HG03378 (cell line): ENCODE measurements around the gene SLC4A2.

ENCODE experiments used
- ATAC-seq: cut with Tn5 transposase; IDR thresholded peaks from one replicate; pipeline ENCODE4 v1.9.1; 2021; ENCODE audit warnings: mild to moderate bottlenecking, moderate library complexity; ENCODE audit not compliant: unreplicated experiment

The SLC4A2 gene

GRCh38 chr7:151045262-151045661 is 14.1 kb upstream of the SLC4A2 start:
- no peak for ATAC-seq

GRCh38 chr7:151045967-151046366 is 13.4 kb upstream of the SLC4A2 start:
- no peak for ATAC-seq

DNA sequence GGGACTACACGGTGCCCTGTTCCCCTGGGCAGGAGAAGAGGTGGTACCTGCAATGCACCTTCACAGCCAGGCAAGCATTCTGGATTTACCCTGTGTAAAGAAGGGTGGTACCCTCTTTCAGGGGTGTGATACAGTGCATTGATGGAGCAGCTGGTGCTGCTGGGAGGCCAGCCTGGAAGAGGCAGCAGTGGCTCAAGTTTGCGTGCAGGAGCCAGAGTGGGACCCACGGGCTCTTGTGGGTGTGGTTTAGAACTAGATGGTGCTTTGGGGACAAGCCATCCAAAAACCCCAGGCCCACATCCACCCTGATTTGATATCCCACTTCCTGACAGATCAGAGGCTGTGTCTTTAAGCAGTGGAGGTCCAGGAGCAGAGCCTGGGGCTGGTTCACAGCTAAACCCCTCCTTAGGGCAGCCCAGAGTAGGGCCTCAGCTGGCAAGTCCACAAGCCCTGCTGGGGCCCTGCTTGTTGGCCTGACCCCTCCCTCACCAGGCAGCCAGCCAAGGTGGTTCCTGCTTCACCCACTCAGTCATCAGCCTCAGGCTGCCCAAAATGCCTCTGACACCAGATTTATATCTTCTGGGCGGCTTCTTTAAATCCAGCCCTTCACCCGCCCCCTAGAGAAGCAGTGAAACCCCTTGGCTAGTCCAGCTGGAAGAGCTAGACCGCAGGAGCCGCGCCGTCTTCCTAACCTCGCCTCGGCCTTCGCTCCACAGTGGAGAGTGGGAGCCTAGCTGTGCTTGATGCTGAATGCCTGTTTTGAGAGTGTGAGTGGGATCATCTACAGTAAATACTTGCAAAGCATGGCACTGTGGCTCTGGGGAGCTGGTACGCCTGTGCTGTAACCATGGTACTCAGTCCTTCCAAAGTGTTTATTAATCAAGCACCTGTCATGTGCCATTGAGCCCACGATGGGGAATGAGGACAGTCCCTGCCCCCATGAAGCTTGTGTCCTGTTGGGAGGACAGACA is 12.5 kb upstream of the SLC4A2 start:
- no peak for ATAC-seq

DNA sequence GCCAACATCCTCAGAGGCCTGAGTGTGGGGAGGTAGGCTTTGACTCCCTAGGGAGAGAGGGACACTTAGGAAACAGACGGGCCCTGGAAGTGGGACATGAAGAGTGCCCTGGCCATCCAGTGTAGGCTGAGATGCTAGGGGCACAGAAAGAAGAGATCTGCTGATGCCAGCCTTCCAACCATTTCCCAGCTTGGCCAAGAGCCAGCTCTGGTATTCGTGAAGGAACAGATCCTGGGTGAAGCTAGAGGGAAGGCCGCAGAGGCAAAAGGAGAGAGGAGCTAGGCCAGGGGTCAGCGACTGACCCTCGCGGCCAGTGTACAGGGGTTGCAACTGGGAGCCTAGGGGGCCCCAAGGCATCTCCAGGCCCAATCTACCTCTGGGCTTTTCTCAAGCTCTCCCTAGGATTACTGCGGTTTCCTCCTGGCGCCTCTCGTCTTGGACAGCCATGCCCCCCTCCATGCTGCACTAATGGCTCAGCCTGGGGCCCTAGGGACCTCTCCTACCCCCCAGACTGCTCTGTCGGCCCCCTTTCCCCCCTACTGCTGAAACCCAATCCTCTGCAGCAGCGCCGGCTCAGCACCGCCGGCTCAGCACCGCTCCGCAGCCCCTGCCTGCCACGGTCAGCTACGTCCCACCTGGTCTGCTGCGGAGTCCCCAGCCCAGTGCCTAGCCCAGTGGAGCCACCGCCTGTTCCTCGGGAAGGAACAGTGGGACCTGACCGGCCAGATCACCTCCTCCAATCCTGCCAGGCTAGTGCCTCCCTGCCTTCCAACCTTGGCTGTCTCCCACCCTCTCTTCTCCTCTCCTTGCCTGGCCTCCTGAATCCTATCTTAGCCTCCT is 11.2 kb upstream of the SLC4A2 start, which contains the start of gene ASIC3:
Gene ASIC3 (plus strand): TSS at position 556 of the 840 bp plus-strand sequence. CDS start 355 bp downstream, outside the sequence.
- ATAC-seq: no peak

DNA sequence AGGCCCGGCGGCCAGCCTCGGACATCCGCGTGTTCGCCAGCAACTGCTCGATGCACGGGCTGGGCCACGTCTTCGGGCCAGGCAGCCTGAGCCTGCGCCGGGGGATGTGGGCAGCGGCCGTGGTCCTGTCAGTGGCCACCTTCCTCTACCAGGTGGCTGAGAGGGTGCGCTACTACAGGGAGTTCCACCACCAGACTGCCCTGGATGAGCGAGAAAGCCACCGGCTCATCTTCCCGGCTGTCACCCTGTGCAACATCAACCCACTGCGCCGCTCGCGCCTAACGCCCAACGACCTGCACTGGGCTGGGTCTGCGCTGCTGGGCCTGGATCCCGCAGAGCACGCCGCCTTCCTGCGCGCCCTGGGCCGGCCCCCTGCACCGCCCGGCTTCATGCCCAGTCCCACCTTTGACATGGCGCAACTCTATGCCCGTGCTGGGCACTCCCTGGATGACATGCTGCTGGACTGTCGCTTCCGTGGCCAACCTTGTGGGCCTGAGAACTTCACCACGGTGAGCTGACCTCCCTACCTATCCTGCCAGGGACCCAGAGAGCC is 10.4 kb upstream of the SLC4A2 start:
- no peak for ATAC-seq

DNA sequence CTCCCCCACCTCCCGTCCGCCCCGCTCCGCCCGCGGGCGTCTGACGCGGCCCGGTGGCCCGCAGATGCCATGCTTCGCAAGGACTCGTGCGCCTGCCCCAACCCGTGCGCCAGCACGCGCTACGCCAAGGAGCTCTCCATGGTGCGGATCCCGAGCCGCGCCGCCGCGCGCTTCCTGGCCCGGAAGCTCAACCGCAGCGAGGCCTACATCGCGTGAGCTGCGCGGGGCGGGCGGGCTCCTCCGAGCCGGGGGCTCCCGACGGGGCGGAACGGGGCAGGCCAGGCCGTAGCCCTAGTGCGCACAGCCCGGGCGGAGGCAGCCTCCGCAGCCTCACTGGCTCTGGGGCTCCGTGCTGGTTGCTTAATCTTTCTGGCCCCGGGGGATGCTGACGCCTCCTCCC is 8.3 kb upstream of the SLC4A2 start:
- ATAC-seq: no peak

- no peak for ATAC-seq
Measured at GRCh38 chr7:151053096-151053495, 6.3 kb upstream of the SLC4A2 start.

DNA sequence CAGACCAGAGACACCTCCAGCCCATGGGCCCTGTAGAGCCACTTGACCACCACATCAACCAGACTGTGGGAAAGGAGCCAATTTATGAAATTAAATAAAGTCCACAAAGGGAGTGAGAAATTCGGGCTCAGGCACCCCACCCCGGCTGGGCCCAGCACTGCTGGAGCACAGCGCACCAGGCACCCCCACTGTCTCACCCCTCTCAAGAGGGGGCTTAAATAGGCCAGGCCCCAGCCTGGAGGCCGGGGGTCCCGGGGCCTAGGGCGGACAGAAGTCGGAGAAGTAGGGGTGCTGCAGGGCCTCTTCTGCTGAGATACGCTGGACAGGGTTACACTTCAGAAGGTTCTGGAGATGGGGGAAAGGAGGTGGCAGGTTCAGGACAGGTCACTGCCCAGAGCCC is 5.6 kb upstream of the SLC4A2 start:
- no peak for ATAC-seq

DNA sequence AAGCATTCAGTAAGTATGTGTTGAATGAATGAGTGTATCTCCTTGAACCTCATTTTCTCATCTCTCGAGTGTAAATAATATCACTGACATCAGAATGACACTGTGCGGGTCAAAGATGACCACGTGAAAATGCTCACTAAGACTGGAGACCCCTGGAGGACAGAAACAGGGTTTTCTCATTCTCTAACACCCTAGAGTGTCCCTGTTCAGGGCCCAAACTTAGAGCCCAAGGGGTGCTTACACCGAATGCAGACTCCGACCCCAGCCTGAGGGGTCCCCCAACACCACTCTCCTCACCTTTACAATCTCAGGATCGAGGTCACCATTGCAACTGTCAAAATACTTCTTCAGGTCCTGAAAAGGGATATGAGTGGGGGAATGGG is 3.1 kb upstream of the SLC4A2 start:
- ATAC-seq: no peak

- no peak for ATAC-seq
Measured at GRCh38 chr7:151056666-151057505, 2.5 kb upstream of the SLC4A2 start.

DNA sequence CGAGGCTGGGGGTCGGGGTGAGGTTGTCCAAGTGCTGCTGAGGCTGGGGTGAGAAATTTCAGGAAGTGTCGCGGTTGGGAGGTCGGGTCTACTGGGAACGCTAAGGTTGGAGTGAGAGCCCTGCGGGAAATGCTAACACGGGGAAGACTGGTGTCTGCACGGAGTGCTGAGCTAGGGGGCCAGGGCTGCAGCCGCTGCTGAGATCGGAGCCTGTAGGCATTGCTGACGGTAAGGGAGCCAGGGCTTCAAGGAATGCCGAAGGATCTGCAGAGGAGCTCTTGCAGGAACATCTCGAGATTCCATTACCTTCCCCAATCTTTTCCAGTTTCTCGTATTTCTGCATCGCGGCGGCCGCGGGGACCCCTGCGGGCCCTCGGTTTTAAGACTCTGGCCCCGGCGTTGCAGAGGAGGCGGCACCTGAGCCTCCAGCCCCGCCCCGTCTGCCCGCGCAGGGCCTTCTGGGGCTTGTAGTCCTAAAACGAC is 1.8 kb upstream of the SLC4A2 start, which contains the start of gene CDK5:
Gene CDK5 (minus strand): TSS at position 392 of the 483 bp plus-strand sequence. CDS start 49 bp downstream, at position 343.
- ATAC-seq: peak; percentile 16

DNA sequence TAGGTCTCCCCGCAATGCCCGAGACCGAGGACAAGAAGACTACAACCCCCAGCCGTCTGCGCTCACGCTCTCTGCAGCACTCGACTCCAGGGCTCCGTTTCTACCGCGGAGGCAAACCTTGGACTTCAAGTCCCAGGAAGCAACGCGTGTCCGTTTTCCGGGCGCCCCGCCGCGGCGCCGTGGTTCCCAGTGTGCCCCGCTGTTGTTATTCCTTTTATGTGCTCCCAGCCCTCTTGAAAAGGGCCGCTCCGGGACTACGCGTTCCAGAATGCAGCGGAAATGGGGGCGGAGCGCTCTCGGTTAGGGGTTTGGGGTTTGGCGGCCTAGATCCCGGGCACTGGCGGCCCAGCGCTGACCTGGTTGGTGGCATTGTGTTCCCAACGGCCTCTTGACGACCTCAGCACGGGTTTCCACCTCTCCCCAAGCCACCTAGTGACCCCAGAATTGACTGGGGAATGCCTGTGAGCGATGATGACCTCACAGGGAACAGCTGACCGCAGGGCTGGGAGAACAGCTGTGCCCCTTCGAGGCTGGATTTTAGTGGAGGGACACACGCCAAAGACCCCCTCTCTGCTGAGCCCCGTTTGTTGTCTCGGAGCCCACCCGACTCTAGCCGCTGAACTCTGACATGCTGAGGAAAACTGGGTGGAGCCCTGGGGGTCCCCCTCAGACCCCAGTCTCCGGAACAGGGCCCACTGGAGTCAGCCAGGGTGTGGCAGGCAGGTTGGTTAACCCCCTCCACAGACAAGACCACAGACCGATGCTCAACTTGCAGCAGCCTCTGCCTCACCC is 1.2 kb upstream of the SLC4A2 start:
- ATAC-seq: peak; percentile 85

DNA sequence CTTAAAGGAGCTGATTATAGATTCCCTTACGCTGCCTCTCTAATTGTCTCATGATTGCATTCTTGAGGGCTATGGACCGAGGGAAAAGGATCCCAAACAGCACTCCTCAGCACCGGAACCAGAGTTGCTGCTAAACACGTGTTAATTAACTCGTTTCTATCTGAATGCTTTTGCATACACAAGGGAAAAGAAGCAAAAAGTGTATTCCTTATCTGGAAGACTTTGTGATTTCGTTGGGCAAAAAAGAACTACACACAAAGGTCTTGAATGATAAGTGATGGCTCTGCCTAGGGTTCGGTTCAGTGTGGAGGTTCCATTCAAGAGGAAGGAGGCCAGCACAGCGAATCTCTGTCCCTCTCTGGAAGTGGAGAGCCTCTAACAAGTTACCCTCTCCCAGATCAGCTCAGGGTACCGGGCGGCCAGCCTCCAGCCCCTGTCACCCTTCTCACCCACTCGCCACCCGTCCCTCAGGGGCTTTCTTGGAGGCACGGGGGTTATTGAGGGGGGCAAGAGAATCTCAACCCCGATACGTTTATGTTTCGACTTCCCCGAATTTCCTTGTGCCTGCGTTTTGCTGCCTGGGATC is 515 bp upstream of the SLC4A2 start:
- no peak for ATAC-seq

- no peak for ATAC-seq
Measured at GRCh38 chr7:151060113-151060415, 675 bp downstream of the SLC4A2 start.

- no peak for ATAC-seq
Measured at GRCh38 chr7:151060416-151061212, 1.2 kb downstream of the SLC4A2 start.

GRCh38 chr7:151061213-151062110 is 2.1 kb downstream of the SLC4A2 start:
- ATAC-seq: no peak

DNA sequence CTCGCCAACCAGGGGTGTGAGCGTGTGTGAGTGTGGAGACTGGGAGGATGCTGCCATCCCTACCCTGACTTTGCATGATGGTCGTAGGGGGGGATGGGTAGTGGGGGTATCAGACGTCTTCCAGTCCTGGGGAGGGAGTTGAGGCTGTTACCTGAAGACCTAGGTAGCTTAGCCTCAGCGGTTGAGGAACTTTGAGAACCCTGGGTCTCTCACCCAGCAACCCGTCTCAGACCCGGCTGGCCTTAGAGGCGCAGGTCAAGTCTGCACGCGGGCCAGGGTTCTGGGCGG is 2.7 kb downstream of the SLC4A2 start:
- ATAC-seq: no peak
